ENCODE results near the gene TLX2. TPM values are rescaled to one million over a fixed set of nuclear protein-coding genes. Genes with fewer than 3 reads are reported as not detected.
"Not testable (repeated sequence)": the region's sequence is repeated elsewhere in the genome, so short reads cannot be mapped to it uniquely, and the experiment has no call there.

TLX2 gene
- total RNA-seq, 1 donor from 2014 or later, result not detected

DNA sequence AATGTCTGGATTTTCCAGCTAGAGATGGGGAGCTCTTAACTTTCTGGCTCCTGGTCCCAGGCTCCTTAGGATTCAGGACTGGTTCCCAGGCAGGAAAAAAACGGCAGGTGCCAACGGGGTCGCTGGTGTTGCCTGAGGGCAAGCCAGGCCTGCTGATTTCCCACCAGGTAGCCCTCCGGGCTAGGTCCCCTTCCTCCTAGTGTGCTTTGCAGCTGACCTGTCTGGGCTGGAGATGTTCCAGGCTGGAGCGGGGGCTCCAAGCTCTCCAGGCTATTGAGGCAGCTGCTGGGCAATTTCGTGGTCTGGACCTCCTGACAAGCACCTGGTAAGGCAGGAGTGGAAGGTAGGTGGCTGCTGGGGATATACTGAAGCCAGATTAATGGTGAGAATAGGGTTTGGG, 39.8 kb upstream of the TLX2 start:
- H3K27ac ChIP-seq, result no peak overlapping the region
- H3K4me1 ChIP-seq, result peaks cover 13 to 14% of the 10 kb centered on the region in 2 donors
- H3K36me3 ChIP-seq, result peaks cover 30 to 32% of the 10 kb centered on the region in 2 donors
- DNase-seq (ENCODE audit: low spot score in 2 of 2), result no peak
- H3K27me3 ChIP-seq, result no peaks in the 10 kb centered on the region
- intact Hi-C loops (cut with DNase I), result no loop called here
- H3K4me3 ChIP-seq, result no peak overlapping the region
- no peaks in the 10 kb centered on the region for H3K9me3 ChIP-seq
- TF ChIP-seq, protein P1, sequence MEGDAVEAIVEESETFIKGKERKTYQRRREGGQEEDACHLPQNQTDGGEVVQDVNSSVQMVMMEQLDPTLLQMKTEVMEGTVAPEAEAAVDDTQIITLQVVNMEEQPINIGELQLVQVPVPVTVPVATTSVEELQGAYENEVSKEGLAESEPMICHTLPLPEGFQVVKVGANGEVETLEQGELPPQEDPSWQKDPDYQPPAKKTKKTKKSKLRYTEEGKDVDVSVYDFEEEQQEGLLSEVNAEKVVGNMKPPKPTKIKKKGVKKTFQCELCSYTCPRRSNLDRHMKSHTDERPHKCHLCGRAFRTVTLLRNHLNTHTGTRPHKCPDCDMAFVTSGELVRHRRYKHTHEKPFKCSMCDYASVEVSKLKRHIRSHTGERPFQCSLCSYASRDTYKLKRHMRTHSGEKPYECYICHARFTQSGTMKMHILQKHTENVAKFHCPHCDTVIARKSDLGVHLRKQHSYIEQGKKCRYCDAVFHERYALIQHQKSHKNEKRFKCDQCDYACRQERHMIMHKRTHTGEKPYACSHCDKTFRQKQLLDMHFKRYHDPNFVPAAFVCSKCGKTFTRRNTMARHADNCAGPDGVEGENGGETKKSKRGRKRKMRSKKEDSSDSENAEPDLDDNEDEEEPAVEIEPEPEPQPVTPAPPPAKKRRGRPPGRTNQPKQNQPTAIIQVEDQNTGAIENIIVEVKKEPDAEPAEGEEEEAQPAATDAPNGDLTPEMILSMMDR (IDR thresholded peaks at IDR 0.05), result no peak

DNA sequence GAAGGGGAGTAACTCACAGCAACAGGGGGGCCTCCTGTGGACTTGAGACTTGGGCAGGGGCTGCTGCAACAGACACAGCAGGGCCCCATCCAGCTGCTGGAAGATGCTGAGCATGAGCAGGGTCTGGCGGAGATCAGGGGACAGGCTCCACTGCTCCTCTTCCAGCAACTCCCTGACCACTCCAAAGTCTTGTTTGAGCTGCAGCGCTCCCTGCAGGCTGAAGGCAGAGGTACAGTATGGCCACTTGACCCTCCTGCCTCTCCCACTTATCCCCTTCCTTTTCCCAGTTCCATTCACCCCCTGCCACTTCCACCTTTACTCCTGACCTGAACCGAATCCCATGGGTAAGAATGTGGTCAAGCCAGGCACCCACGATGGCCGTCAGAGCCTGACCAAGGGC, 39.4 kb upstream of the TLX2 start:
- intact Hi-C loops (cut with DNase I), result no loop called here
- Histone ChIP-seq H3K4me3 (no peak overlapping the region), H3K4me1 (peaks cover 14% of the 10 kb centered on the region in 2 donors), H3K27ac (no peak overlapping the region), H3K27me3 (no peaks in the 10 kb centered on the region), H3K36me3 (peaks cover 31 to 34% of the 10 kb centered on the region in 2 donors), H3K9me3 (no peaks in the 10 kb centered on the region)
- TF ChIP-seq, protein P1 (IDR thresholded peaks at IDR 0.05), result no peak
- no peak for DNase-seq (ENCODE audit: low spot score in 2 of 2)

DNA sequence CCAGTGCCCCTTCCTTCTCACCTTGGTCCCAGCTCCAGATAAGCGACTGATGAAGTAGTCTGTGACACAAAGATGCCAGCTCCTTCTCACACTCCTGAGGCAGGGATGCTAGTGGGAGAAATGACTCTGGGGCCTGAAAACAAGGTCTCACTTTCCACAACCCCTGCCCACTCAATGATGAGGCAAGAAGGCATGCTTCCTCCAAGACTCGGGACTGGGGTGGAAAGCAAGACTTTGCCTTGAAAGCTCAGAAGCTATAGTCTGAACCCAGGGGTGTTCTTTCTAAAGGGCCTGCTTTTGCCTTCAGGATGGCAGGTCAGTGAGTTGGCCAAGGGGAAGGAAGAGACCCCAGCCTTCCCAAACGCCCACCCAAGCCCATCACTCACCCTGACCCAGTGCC, 32.8 kb upstream of the TLX2 start:
- TF ChIP-seq, protein P1 (IDR thresholded peaks at IDR 0.05), result no peak
- no peak for DNase-seq (ENCODE audit: low spot score in 2 of 2)
- Histone ChIP-seq H3K4me3 (peak overlapping the region; percentile 80 to 85), H3K36me3 (peaks cover 13 to 34% of the 10 kb centered on the region in 2 donors), H3K27ac (peak overlapping the region in 1 of 2 donors; percentile 85), H3K9me3 (no peaks in the 10 kb centered on the region), H3K4me1 (peaks cover 9 to 21% of the 10 kb centered on the region in 2 donors), H3K27me3 (no peaks in the 10 kb centered on the region)
- intact Hi-C loops (cut with DNase I), result no loop called here

DNA sequence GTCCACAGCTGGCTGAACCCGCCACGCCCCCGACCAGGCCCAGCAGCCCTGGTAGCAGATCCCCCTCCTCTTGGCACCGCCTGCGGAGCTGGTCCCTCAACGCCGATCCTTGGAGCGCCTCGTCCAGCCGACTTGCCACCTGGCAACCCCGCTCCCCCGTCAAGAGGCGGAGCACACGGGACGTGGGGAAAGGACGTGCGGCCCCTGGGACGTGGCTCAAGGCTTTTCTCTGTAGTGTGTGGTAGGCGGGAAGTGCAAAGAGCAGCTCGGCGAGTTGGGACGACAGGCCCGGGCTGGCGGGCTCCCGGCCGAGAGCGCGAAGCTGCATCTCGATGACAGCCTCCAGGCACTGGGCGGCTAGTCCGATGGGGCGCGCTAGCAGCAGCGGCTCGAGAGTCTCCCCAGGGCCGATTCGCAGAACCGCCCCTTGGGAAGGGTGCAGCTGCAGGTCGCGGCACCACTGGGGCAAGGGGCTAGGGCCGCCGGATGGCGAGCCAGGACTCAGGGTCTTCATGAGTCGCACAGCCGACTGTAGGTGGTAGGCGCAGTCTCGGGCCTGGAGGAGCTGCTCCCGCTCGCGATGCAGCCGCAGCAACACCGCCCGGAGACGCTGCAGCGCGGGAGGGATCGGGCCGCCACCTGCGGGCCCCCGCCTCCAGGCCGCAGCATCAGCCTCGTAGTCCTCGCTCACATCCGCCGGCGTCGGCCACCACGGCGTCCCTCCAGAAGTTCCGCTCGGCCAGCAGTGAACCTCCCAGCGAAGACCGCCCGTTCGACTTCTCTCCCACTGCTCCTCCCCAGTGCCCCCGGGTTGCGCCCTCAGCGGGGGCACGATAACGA, 32.1 kb upstream of the TLX2 start:
- Histone ChIP-seq H3K4me3 (peak overlapping the region; percentile 80 to 85), H3K27me3 (no peaks in the 10 kb centered on the region), H3K9me3 (no peaks in the 10 kb centered on the region), H3K4me1 (peaks cover 9 to 21% of the 10 kb centered on the region in 2 donors), H3K27ac (peak overlapping the region; percentile 85 to 90), H3K36me3 (peaks cover 8 to 37% of the 10 kb centered on the region in 2 donors)
- DNase-seq (ENCODE audit: low spot score in 2 of 2), result no peak
- intact Hi-C loops (cut with DNase I), result loop anchor here (1.0 to 2.0 kb wide), 2 partner anchors 10 to 15 kb away; partner anchors contain the start of gene MRPL53
- TF ChIP-seq, protein P1 (IDR thresholded peaks at IDR 0.05), result peak in 1 of 3 experiments; percentile 4

GRCh38 chr2:74482801-74483674, 31.2 kb upstream of the TLX2 start, which contains the start of the genes CCDC142 and TTC31:
TSS of gene CCDC142 (minus strand) at chr2:74482998. CDS start at chr2:74482837, 161 bp downstream.
TSS of gene TTC31 (plus strand) at chr2:74483081. CDS start at chr2:74483096, 15 bp downstream.
- no peaks in the 10 kb centered on the region for H3K9me3 ChIP-seq
- H3K4me1 ChIP-seq, result peaks cover 9 to 21% of the 10 kb centered on the region in 2 donors
- H3K27ac ChIP-seq, result peak within 1 kb of the TSS; percentile 85 to 90
- peak within 1 kb of the TSS; percentile 80 to 85 for H3K4me3 ChIP-seq
- intact Hi-C loops (cut with DNase I), result loop anchor here (1.0 to 2.0 kb wide), 7 partner anchors 11 to 104 kb away; partner anchors contain the start of genes AUP1, DOK1, HTRA2 and INO80B
- no peaks in the 10 kb centered on the region for H3K27me3 ChIP-seq
- peak; percentile 92 to 99 for DNase-seq (ENCODE audit: low spot score in 2 of 2)
- TF ChIP-seq, protein P1 (IDR thresholded peaks at IDR 0.05), result peak; percentile 83 to 91 (median 86)
- peaks cover 3 to 33% of the 10 kb centered on the region in 2 donors for H3K36me3 ChIP-seq

DNA sequence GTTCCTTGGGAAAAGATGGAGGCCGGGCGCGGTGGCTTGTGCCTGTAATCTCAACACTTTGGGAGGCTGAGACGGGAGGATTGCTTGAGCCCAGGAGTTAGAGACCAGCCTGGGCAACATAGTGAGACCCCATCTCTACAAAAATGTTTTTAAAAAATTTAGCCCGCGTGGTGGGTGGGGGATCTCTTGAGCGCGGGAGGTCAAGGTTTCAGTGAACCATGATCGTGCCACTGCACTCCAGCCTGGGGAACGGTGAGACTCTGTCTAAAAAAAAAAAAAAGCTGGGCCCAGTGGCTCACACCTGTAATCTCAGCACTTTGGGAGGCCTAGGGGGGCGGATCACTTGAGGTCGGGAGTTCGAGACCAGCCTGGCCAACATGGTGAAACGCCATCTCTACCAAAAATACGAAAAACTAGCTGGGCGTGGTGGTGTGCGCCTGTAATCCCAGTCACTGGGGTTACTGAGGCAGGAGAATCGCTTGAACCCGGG, 30.5 kb upstream of the TLX2 start:
- H3K27ac ChIP-seq; H3K27me3 ChIP-seq; H3K9me3 ChIP-seq; DNase-seq (ENCODE audit: low spot score in 2 of 2): not testable (repeated sequence)
- peaks cover 3 to 32% of the 10 kb centered on the region in 2 donors for H3K36me3 ChIP-seq
- H3K4me3 ChIP-seq, result peak overlapping the region; percentile 80 to 85
- H3K4me1 ChIP-seq, result peaks cover 9 to 21% of the 10 kb centered on the region in 2 donors
- intact Hi-C loops (cut with DNase I), result loop anchor here (1.0 to 2.0 kb wide), 6 partner anchors 17 to 104 kb away; partner anchors contain the start of genes AUP1, DOK1, HTRA2 and INO80B
